ENCODE results near the gene EMC1. TPM values are rescaled to one million over a fixed set of nuclear protein-coding genes. Genes with fewer than 3 reads are reported as not detected.

The EMC1 gene
- total RNA-seq, 6 experiments from 2014 or later = 18.6 to 32.7 (median 25.3) TPM

DNA sequence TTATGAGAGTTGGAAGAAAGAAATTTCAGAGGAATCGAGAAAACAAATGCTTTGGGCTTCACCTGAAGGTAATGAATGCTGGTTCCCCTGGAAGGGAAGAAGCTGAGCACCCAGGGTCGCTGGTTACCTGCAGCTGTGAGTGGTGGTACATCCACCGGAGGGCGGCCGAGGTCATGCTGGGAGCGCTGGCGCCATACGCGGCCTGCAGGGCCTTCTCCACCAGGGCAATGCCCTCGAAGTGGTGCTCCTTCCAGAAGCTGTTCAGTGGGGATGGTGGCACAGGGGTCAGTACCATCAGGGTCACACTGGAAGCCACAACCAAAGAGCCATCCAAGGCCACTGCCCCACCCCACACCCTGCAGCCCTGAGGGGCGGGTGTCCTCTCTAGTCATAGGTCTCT lies 17.1 kb upstream of the EMC1 start:
- Histone ChIP-seq H3K36me3 (peaks cover 0 to 40% (median 19%) of the 10 kb centered on the region in 4 donors), H3K4me3 (no peak overlapping the region), H3K27me3 (no peaks in the 10 kb centered on the region), H3K4me1 (peaks cover 0 to 23% (median 3%) of the 10 kb centered on the region in 4 donors), H3K27ac (peak overlapping the region; percentile 79 to 95 (median 93)), H3K9me3 (no peaks in the 10 kb centered on the region)
- no peak for TF ChIP-seq POLR2A (IDR thresholded peaks at IDR 0.05)
- TF ChIP-seq, protein P1, sequence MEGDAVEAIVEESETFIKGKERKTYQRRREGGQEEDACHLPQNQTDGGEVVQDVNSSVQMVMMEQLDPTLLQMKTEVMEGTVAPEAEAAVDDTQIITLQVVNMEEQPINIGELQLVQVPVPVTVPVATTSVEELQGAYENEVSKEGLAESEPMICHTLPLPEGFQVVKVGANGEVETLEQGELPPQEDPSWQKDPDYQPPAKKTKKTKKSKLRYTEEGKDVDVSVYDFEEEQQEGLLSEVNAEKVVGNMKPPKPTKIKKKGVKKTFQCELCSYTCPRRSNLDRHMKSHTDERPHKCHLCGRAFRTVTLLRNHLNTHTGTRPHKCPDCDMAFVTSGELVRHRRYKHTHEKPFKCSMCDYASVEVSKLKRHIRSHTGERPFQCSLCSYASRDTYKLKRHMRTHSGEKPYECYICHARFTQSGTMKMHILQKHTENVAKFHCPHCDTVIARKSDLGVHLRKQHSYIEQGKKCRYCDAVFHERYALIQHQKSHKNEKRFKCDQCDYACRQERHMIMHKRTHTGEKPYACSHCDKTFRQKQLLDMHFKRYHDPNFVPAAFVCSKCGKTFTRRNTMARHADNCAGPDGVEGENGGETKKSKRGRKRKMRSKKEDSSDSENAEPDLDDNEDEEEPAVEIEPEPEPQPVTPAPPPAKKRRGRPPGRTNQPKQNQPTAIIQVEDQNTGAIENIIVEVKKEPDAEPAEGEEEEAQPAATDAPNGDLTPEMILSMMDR (IDR thresholded peaks at IDR 0.05) = no peak
- no peak for ATAC-seq
- 100% methylated on average over 2 of the region's 11 CpGs for WGBS (ENCODE audit: insufficient coverage, low coverage, low lambda C conversion rate, missing lambda C conversion rate)
- intact Hi-C loops (cut with DNase I) = no loop called here
- no peak for DNase-seq

DNA sequence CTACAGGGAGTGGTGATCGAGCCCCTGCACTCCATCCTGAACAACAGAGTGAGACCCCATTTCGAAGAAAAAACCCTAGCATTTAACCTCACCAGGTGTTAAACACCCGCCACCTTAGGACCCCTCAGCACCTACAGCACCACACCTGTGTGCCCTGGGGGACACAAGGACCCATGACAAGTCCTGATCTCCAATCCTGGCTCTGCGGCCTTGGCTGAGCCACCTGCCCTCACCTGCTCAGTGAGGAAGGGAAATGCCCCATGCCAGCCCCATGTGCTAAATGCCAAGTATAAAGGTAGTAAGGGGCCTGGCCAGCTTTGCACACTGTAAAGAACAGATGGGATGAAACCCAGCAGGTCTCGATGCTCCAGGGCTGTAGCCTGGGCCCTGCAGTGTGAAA lies 11.4 kb upstream of the EMC1 start:
- DNase-seq (no peak), ATAC-seq (no peak)
- peaks cover 0 to 60% (median 27%) of the 10 kb centered on the region in 4 donors for H3K36me3 ChIP-seq
- no peak overlapping the region for H3K4me3 ChIP-seq
- no peaks in the 10 kb centered on the region for H3K9me3 ChIP-seq
- H3K4me1 ChIP-seq = no peaks in the 10 kb centered on the region
- intact Hi-C loops (cut with DNase I) = no loop called here
- no peaks in the 10 kb centered on the region for H3K27me3 ChIP-seq
- no peak for TF ChIP-seq POLR2A (IDR thresholded peaks at IDR 0.05)
- TF ChIP-seq, protein P1 (IDR thresholded peaks at IDR 0.05) = no peak
- no peak overlapping the region for H3K27ac ChIP-seq
- 92% methylated on average over 2 of the region's 5 CpGs for WGBS (ENCODE audit: insufficient coverage, low coverage, low lambda C conversion rate, missing lambda C conversion rate)

DNA sequence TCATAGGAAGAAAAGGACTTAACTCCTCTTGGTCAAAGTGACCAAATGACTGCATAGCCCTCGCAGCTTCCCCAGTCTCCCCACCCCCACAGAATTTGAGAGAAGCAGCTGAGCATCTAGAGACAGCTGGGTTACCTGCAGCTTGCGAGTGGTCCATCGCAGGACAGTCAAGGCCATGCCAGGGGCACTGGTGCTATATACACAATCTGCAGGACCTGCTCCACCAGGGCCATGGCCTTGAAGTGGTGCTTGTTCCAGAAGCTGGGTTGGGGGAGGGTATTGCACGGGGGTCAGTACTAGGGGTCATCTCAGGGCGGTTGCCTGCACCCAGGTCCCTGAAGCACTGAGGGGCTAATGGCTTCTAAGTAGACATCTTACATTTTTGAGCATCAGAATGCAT lies 10.7 kb upstream of the EMC1 start:
- TF ChIP-seq, protein P1 (IDR thresholded peaks at IDR 0.05) = no peak
- no peak for TF ChIP-seq POLR2A (IDR thresholded peaks at IDR 0.05)
- Histone ChIP-seq H3K4me3 (no peak overlapping the region), H3K36me3 (peaks cover 0 to 64% (median 29%) of the 10 kb centered on the region in 4 donors), H3K4me1 (no peaks in the 10 kb centered on the region), H3K9me3 (no peaks in the 10 kb centered on the region), H3K27ac (no peak overlapping the region), H3K27me3 (no peaks in the 10 kb centered on the region)
- DNase-seq = no peak
- 80% methylated on average over 1 of the region's 5 CpGs for WGBS (ENCODE audit: insufficient coverage, low coverage, low lambda C conversion rate, missing lambda C conversion rate)
- no peak for ATAC-seq
- intact Hi-C loops (cut with DNase I) = no loop called here

DNA sequence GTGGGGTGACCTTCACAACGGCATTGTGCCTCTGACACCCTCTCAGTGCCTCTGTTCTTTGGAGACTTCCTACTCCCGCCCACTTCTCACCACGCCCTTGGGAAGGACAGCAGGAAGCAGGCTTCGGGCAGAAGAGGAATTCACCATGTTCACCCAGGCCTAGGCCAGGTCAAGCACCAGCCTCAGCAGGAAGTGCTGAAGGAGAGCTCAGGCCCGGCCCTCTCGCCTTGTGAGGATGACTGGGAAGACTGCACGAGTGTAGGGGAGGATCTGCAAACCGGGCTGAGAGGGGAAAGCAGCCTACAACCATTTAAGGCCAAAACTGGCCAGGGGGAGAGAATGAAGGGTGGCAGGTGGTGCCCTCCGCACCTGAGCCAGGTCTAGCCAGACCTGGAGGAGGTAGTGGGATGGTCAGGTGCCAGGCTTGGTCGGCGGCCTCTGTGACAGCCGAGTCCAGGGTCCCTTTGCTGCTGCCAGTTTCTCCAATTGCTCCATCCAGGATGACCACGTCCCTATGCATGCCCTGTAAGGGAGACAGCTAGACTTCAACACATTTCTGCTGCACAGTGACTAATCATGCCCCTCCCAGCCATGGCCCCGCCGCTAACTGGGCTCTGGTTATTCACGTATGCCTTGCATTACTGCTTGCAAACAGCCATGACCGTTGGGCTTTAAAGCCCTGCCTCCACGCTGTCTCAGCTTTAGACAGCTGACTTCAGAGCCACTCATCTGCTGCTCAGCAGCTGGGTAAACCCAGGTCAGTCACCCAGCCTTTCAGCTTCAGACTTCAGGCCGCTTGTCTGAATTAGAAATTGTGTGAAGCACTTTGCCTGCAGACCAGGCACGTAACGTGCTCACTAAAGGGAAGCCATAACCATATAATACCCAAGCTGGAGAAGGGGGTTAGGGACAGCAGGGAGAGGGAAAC lies 9.2 kb upstream of the EMC1 start:
- 75% methylated on average over 8 of the region's 21 CpGs for WGBS (ENCODE audit: insufficient coverage, low coverage, low lambda C conversion rate, missing lambda C conversion rate)
- peak in 2 of 4 donors; percentile 5 to 8 for ATAC-seq

More for the DNA sequence above, 9.2 kb upstream of the EMC1 start:
- no peak for TF ChIP-seq POLR2A (IDR thresholded peaks at IDR 0.05)
- TF ChIP-seq, protein P1 (IDR thresholded peaks at IDR 0.05) = no peak
- Histone ChIP-seq H3K9me3 (no peaks in the 10 kb centered on the region), H3K4me3 (no peak overlapping the region), H3K27me3 (no peaks in the 10 kb centered on the region), H3K36me3 (peaks cover 0 to 53% (median 23%) of the 10 kb centered on the region in 4 donors), H3K27ac (no peak overlapping the region), H3K4me1 (no peaks in the 10 kb centered on the region)
- intact Hi-C loops (cut with DNase I) = no loop called here
- DNase-seq = no peak
